CD4-positive, alpha-beta T cell (primary cell): ENCODE measurements around the gene ZNF391. TPM values are rescaled to one million over a fixed set of nuclear protein-coding genes. Genes with fewer than 3 reads are reported as not detected.

Source experiments
- ATAC-seq: fragments of 200-7000 bp; cut with Tn5 transposase; one replicate; pipeline ENCODE4 v1.10.0; 2022; ENCODE audit warnings: mild to moderate bottlenecking; ENCODE audit not compliant: poor library complexity
- CTCF ChIA-PET: fragments of 350-600 bp; sonication (Branson Sonifier 250); formaldehyde crosslinking; loops from one replicate; lab custom pipeline; 2021; ENCODE audit warnings: antibody characterized with exemption, inconsistent platforms; lab: Charles Lee
- POLR2A ChIA-PET: fragments of 350-600 bp; sonication (Branson Sonifier 250); formaldehyde crosslinking; loops from one replicate; lab custom pipeline; 2021; ENCODE audit warnings: antibody characterized with exemption, inconsistent platforms; lab: Charles Lee
- DNase-seq, 14 experiments: peaks; one replicate each; pipeline ENCODE4 v3.0.0-alpha.2; 2013 to 2020; ENCODE audit warnings: mixed read lengths in 2 of 14
- H3K27ac ChIP-seq, 2 donors: one replicate each; pipeline versions ENCODE4 v1.5.1 to v1.7.0; 2013; ENCODE audit warnings: low read length in 2 of 2, low read depth in 1 of 2, mild to moderate bottlenecking in 1 of 2
- H3K27me3 ChIP-seq, 2 experiments: 1 replicate in 1 of 2; 2 replicates in 1 of 2; pipeline versions ENCODE4 v1.6.1 to v1.7.0; 2013; ENCODE audit warnings: low read length in 2 of 2, control low read depth in 1 of 2, mild to moderate bottlenecking in 1 of 2, moderate library complexity in 1 of 2; ENCODE audit not compliant: insufficient read depth in 2 of 2, control insufficient read depth in 1 of 2
- H3K36me3 ChIP-seq: one replicate; pipeline ENCODE4 v1.6.1; 2013; ENCODE audit warnings: low read length, control low read depth; ENCODE audit not compliant: insufficient read depth
- H3K4me1 ChIP-seq: one replicate; pipeline ENCODE4 v1.6.1; 2013; ENCODE audit warnings: low read length, control low read depth; ENCODE audit not compliant: insufficient read depth
- H3K4me3 ChIP-seq: one replicate; pipeline ENCODE4 v1.5.1; 2013; ENCODE audit warnings: mild to moderate bottlenecking, low read length, moderate library complexity
- H3K9me3 ChIP-seq, 2 experiments: 1 replicate in 1 of 2; 2 replicates in 1 of 2; pipeline versions ENCODE4 v1.6.1 to v1.7.0; 2013; ENCODE audit warnings: low read length in 2 of 2, mild to moderate bottlenecking in 2 of 2, control low read depth in 1 of 2, moderate library complexity in 1 of 2; ENCODE audit not compliant: control insufficient read depth in 1 of 2, insufficient read depth in 1 of 2
- H3K27ac Mint-ChIP-seq: one replicate; pipeline ENCODE4 v1.8.0; 2020; ENCODE audit warnings: mixed read lengths
- H3K27me3 Mint-ChIP-seq: one replicate; pipeline ENCODE4 v1.8.0; 2021; ENCODE audit warnings: mixed read lengths
- H3K36me3 Mint-ChIP-seq: one replicate; pipeline ENCODE4 v1.8.0; 2021; ENCODE audit warnings: low read depth, mixed read lengths
- H3K4me1 Mint-ChIP-seq: one replicate; pipeline ENCODE4 v1.8.0; 2021; ENCODE audit warnings: low read depth, mixed read lengths
- H3K4me3 Mint-ChIP-seq: one replicate; pipeline ENCODE4 v1.8.0; 2020; ENCODE audit warnings: mild to moderate bottlenecking, mixed read lengths
- H3K9me3 Mint-ChIP-seq: one replicate; pipeline ENCODE4 v1.8.0; 2020; ENCODE audit warnings: mixed read lengths
- CTCF ChIP-seq: fragments of 200-600 bp; IDR thresholded peaks from one replicate; pipeline ENCODE4 v1.8.0; 2022; ENCODE audit warnings: antibody characterized with exemption, mild to moderate bottlenecking
- intact Hi-C, 2 experiments: fragments of 100-400 bp; cut with DNase I in 1 of 2; cut with micrococcal nuclease in 1 of 2; formaldehyde crosslinking; loops; one replicate each; pipeline versions ENCODE4 v1.15.1 to v1.9.0; 2023 to 2025; cut with DNase I, micrococcal nuclease
- total RNA-seq, 174 experiments: library from RNA in 2 of 174; stranded (reverse) in 2 of 174; gene quantifications; one replicate each; pipeline ENCODE4 v1.2.3 and lab custom pipeline; 2021 to 2026

Gene ZNF391
- total RNA-seq, 2 experiments from 2014 or later: 1.6 to 1.8 TPM

GRCh38 chr6:27383011-27383410, 5.5 kb upstream of the ZNF391 start:
- Histone ChIP-seq H3K27me3 (no peaks in the 10 kb centered on the region), H3K4me3 (no peak overlapping the region), H3K27ac (no peak overlapping the region), H3K4me1 (peaks cover under 1% of the 10 kb centered on the region), H3K36me3 (no peaks in the 10 kb centered on the region), H3K9me3 (peaks cover 0 to 9% of the 10 kb centered on the region in 2 experiments)
- Mint-ChIP-seq H3K4me1 (peaks cover under 1% of the 10 kb centered on the region), H3K27me3 (peaks cover 10% of the 10 kb centered on the region), H3K9me3 (peaks cover 5% of the 10 kb centered on the region), H3K27ac (no peak overlapping the region), H3K36me3 (no peaks in the 10 kb centered on the region), H3K4me3 (no peak overlapping the region)
- DNase-seq (no peak), ATAC-seq (no peak)
- POLR2A ChIA-PET: no interaction called here
- CTCF ChIA-PET: interaction anchor here (1.1 kb wide), 1 partner anchor 256 kb away, joined by 3 read pairs; no protein-coding TSS in a partner anchor
- TF ChIP-seq CTCF: no peak
- intact Hi-C loops: no loop called here

GRCh38 chr6:27383481-27383880, 5.1 kb upstream of the ZNF391 start:
- Histone ChIP-seq H3K36me3 (no peaks in the 10 kb centered on the region), H3K9me3 (peaks cover 0 to 9% of the 10 kb centered on the region in 2 experiments), H3K27me3 (no peaks in the 10 kb centered on the region), H3K4me1 (peaks cover 5% of the 10 kb centered on the region), H3K4me3 (no peak overlapping the region), H3K27ac (no peak overlapping the region)
- ChIA-PET CTCF (interaction anchor here (1.1 kb wide), 1 partner anchor 256 kb away, joined by 3 read pairs; no protein-coding TSS in a partner anchor), POLR2A (no interaction called here)
- Mint-ChIP-seq H3K4me1 (peaks cover 5% of the 10 kb centered on the region), H3K27ac (no peak overlapping the region), H3K9me3 (peaks cover 5% of the 10 kb centered on the region), H3K4me3 (no peak overlapping the region), H3K27me3 (peaks cover 10% of the 10 kb centered on the region), H3K36me3 (peaks cover 1% of the 10 kb centered on the region)
- intact Hi-C loops: no loop called here
- DNase-seq (no peak), ATAC-seq (no peak)
- no peak for TF ChIP-seq CTCF

- ChIA-PET CTCF (interaction anchor here (0.6 kb wide), 1 partner anchor 1433 kb away, joined by 3 read pairs; no protein-coding TSS in a partner anchor), POLR2A (no interaction called here)
- Mint-ChIP-seq H3K4me1 (peaks cover 24% of the 10 kb centered on the region), H3K9me3 (no peaks in the 10 kb centered on the region), H3K27me3 (no peaks in the 10 kb centered on the region), H3K36me3 (peaks cover 39% of the 10 kb centered on the region), H3K27ac (no peak overlapping the region), H3K4me3 (no peak overlapping the region)
- Histone ChIP-seq H3K4me3 (no peak overlapping the region), H3K36me3 (no peaks in the 10 kb centered on the region), H3K9me3 (peaks cover 0 to 7% of the 10 kb centered on the region in 2 experiments), H3K4me1 (peaks cover 13% of the 10 kb centered on the region), H3K27ac (no peak overlapping the region), H3K27me3 (no peaks in the 10 kb centered on the region)
- TF ChIP-seq CTCF: no peak
- DNase-seq: no peak
- no peak for ATAC-seq
- intact Hi-C loops: loop anchor here in 1 of 2 experiments (5.0 kb wide), 2 partner anchors 80 to 360 kb away; partner anchors contain the start of gene ZNF184
Observed at GRCh38 chr6:27392623-27393022, 4.1 kb downstream of the ZNF391 start.
